Activated naive CD4-positive, alpha-beta T cell treated with anti-CD3 and anti-CD28 coated beads for 36 hours (primary cell): ENCODE data around the gene PLXDC1. TPM values are rescaled to one million over a fixed set of nuclear protein-coding genes. Genes with fewer than 3 reads are reported as not detected.

Experiments
- CTCF ChIA-PET: fragments of 350-600 bp; sonication (Branson Sonifier 250); formaldehyde crosslinking; loops from one replicate; lab custom pipeline; 2021; ENCODE audit warnings: antibody characterized with exemption; lab: Charles Lee
- DNase-seq: peaks from one replicate; pipeline ENCODE4 v3.0.0-alpha.2; 2020
- H3K27ac Mint-ChIP-seq: one replicate; pipeline ENCODE4 v1.8.0; 2021; ENCODE audit warnings: mild to moderate bottlenecking, mixed read lengths
- H3K27me3 Mint-ChIP-seq: one replicate; pipeline ENCODE4 v1.8.0; 2021; ENCODE audit warnings: low read depth, mixed read lengths
- H3K36me3 Mint-ChIP-seq: one replicate; pipeline ENCODE4 v1.8.0; 2021; ENCODE audit warnings: low read depth, mixed read lengths
- H3K4me1 Mint-ChIP-seq: one replicate; pipeline ENCODE4 v1.8.0; 2021; ENCODE audit warnings: low read depth, mixed read lengths
- H3K4me3 Mint-ChIP-seq: one replicate; pipeline ENCODE4 v1.8.0; 2021; ENCODE audit warnings: mild to moderate bottlenecking, moderate library complexity, mixed read lengths
- H3K9me3 Mint-ChIP-seq: one replicate; pipeline ENCODE4 v1.8.0; 2021; ENCODE audit warnings: mixed read lengths
- intact Hi-C: fragments of 100-400 bp; cut with micrococcal nuclease; formaldehyde crosslinking; loops from one replicate; pipeline ENCODE4 v1.15.1; 2023
- total RNA-seq, 2 experiments: library from RNA; stranded (reverse); gene quantifications; one replicate each; pipeline ENCODE4 v1.2.3, GENCODE V29; 2021

Gene PLXDC1
- total RNA-seq, 2 experiments from 2014 or later = 1.2 to 1.4 TPM

- no peak overlapping the region for H3K27ac Mint-ChIP-seq
- peaks cover 28% of the 10 kb centered on the region for H3K4me1 Mint-ChIP-seq
- no peaks in the 10 kb centered on the region for H3K27me3 Mint-ChIP-seq
- intact Hi-C loops = no loop called here
- H3K36me3 Mint-ChIP-seq = no peaks in the 10 kb centered on the region
- no peak overlapping the region for H3K4me3 Mint-ChIP-seq
- no peaks in the 10 kb centered on the region for H3K9me3 Mint-ChIP-seq
- CTCF ChIA-PET = interaction anchor here (0.5 to 1.0 kb wide), 2 partner anchors 32 to 221 kb away, joined by 3 read pairs; no protein-coding TSS in a partner anchor
- DNase-seq = no peak
These were observed 136.5 kb downstream of the PLXDC1 start for GRCh38 chr17:39014795-39015545.

- intact Hi-C loops = no loop called here
- Mint-ChIP-seq H3K36me3 (no peaks in the 10 kb centered on the region), H3K27ac (no peak overlapping the region), H3K27me3 (no peaks in the 10 kb centered on the region), H3K4me3 (no peak overlapping the region), H3K9me3 (no peaks in the 10 kb centered on the region), H3K4me1 (peaks cover 28% of the 10 kb centered on the region)
- CTCF ChIA-PET = interaction anchor here (1.0 kb wide), 1 partner anchor 31 kb away, joined by 3 read pairs; no protein-coding TSS in a partner anchor
- no peak for DNase-seq
These were observed 137.2 kb downstream of the PLXDC1 start for GRCh38 chr17:39014044-39014794.

Other genes with a start within 250 kb of the PLXDC1 start
- under 1 TPM; 0.14 to 0.15 TPM for gene FBXO47, start 184.2 kb downstream of the PLXDC1 start, total RNA-seq
- gene ARL5C, start 14.5 kb upstream of the PLXDC1 start, total RNA-seq = not detected
- gene CACNB1, start 46.0 kb upstream of the PLXDC1 start, total RNA-seq = 1 to 10 TPM; 5.3 to 5.9 TPM
- gene RPL19, start 48.6 kb upstream of the PLXDC1 start, total RNA-seq = 1,000 to 10,000 TPM; 3,280 to 3,392 TPM
- not detected for gene STAC2, start 74.3 kb upstream of the PLXDC1 start, total RNA-seq
- 10 to 100 TPM; 14.2 to 15.4 TPM for gene FBXL20, start 250.0 kb upstream of the PLXDC1 start, total RNA-seq